Activated T-cell treated with anti-CD3 and anti-CD28 coated beads, Interleukin-2, amount 50 U/mL, for 1 hour (primary cell): ENCODE results near the gene ADCY10.

Source experiments
- DNase-seq: peaks from one replicate; pipeline ENCODE4 v3.0.0-alpha.2; 2020

ADCY10 gene

GRCh38 chr1:167803358-167804207 lies 110.4 kb downstream of the ADCY10 start:
- peak; percentile 84 for DNase-seq

GRCh38 chr1:167802235-167802634 lies 111.7 kb downstream of the ADCY10 start:
- DNase-seq, result no peak

DNA sequence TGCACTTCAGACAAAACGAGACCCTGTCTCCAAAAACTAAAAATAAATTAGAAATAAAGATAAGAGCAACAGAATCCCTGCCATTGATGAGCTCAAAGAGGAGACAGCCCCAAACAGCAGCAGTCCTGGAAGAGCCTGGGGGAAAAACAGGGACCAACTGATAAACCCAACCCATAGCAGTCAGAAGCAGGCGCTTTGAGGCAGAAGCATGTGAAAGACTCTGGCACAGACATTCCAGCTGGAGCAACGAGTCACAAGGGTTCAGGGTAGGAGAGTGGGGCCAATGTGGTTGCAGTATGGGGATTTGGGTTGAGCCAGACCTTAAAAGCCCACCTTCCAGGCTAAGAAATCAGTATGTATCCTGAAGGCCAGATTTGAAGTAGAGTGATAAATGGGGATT lies 113.7 kb downstream of the ADCY10 start:
- DNase-seq, result no peak

DNA sequence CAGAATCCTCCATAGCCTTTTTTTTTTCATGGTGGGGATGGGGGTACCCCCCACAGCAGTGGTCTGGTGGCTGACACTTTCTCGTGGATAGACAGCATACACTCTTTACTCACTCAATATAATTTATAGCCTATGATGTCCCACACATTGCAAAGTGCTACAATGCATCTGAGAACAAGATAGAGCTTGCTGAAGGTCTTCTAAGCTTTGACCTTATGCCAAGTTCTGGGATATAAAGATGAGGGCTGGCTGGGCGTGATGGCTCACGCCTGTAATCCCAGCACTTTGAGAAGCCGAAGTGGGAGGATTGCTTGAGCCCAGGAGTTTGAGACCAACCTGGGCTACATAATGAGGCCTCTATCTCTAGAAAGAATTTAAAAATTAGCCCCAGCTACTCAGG lies 114.2 kb downstream of the ADCY10 start:
- no peak for DNase-seq

- DNase-seq, result no peak
Observed at GRCh38 chr1:167798952-167799351, 115.0 kb downstream of the ADCY10 start.

DNA sequence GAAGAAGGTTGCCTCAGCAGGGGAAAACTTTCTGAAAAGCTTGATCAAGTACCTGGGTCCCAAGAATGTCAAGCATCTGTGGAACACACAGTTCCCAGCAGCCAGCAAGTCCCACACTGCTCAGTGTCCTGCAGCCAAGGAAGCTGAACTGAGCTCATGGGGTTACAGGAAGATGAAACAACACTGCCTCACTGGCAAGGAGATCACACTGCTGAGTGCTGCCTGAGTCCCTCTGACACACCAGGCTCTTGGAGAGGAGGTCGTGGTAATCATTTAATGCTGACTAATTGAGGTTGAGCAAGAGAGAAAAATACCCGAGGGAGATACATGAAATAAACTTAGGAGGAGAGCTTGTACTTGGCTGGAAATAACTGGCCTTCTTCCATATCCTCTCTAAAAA lies 116.9 kb downstream of the ADCY10 start:
- DNase-seq, result no peak

GRCh38 chr1:167795810-167796740 lies 117.9 kb downstream of the ADCY10 start:
- no peak for DNase-seq

DNA sequence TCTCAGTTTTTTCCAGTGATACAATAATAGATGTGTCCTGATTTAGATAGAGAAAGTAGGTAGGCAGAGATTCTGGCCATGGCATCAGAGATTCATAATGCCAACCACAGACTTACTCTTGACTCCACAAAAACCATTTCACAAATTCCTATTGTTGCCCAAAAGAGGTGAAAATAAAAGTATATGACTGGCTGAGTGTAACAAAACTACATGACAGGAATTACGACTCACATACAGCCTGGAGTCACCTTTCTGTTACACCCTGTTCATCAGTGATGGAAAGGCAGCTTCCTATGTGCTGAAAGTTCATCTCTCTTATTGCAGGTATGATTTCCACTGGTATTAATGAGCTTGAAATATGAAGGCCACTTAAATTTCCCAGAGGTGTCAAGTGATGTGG lies 119.9 kb downstream of the ADCY10 start:
- no peak for DNase-seq

DNA sequence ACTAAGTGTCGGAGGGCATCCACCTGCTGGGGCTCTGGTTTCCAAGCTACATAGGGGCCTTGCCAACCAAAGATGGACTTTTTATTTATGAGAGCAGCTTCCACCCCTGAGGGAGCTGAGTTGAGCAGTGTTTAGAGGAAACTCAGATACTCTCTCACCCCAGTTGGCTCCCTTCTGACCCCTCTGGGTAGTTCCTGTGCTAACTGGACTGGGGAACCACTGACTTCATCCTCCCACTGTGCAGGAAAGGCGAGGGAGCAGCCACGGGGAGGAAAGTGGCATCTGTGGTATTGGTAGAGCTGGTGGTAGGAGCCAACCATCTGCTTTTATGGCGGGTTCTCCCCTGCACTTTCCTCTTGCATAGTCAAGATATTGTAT lies 121.8 kb downstream of the ADCY10 start:
- no peak for DNase-seq

DNA sequence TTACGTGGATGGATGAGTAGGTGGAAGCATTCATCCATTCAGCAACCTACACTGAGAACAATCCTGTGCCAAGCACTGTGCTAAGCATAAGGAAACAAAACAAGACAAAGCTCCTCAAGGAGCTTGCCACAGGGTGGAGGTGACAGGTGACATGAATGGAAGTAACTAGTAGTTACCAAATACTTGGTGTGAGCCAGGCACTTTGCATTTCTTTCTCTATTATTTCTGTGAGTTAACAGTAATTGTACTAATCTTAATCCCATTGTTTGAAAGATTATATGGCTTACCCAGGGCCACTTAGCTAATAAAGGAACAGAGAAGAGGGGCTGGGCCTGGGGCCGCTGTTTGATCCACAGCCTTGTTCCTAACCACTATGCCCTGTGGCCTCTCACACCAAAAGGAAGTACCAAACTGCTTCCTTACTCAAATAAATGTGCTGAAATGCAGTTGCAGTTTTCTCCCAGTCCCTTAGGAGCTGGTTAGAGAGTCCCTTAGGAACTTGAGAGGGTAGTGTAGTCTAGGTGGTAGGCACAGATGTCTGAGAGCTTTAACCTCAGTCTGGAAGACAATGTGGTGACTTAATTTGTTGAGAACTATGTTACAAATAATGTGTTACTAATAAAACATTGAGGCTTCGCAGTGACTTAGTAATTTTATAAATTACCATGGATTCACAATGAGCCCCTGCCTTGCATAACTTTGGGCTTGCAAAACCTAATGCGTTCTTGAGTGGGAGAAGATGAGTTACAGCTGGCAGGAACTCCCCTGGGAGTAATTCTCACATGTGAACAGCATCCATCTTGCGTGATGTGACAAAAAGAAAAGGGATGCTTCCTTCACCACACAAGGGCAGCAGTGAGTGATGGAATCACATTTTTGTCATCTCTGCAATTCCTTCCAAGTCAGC lies 122.4 kb downstream of the ADCY10 start:
- DNase-seq, result no peak

DNA sequence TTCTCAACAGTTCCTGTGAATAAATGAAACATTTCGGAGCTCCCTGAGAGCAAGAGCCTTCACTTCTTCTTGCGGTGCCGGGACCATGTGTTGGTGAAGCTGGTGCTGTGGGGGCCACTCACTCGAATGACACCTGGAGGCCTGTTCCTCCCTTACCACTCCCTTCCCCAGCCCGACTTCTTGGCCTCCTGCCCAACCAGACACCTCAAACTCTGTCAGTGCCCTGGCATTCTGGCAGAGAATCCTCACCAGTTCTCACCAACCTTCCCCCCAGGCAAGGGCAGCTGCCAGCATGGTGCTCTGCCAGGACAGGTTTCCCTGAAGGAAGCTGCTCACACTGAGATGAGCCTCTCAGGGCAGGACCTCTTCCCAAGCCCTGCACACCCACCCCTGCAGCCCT lies 123.8 kb downstream of the ADCY10 start:
- no peak for DNase-seq

GRCh38 chr1:167789501-167789900 lies 124.4 kb downstream of the ADCY10 start:
- DNase-seq, result no peak

DNA sequence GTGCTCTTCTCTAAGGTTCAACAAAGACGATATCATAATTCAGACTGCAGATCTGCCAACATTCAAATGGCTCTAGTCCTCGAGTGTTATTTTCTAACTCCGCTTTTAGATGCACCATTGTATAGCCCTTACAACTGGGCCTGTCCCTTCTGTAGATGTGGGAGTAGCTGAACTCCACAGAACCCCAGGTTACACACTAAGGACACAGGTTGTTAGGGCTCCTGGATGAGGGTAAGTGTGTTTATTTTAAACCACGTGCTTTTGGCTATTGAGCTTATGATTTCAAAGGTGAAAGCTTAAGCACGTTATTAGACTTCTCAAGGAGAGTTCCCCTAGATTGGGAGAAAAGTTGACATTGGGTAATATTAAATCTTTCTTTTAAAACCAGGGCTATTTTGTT lies 127.4 kb downstream of the ADCY10 start:
- no peak for DNase-seq

GRCh38 chr1:167784876-167785550 lies 128.9 kb downstream of the ADCY10 start:
- no peak for DNase-seq

- no peak for DNase-seq
Observed at GRCh38 chr1:167782946-167783345, 131.0 kb downstream of the ADCY10 start.

GRCh38 chr1:167781558-167781957 lies 132.4 kb downstream of the ADCY10 start:
- DNase-seq, result no peak

- no peak for DNase-seq
Observed at GRCh38 chr1:167777269-167777650, 136.7 kb downstream of the ADCY10 start.

DNA sequence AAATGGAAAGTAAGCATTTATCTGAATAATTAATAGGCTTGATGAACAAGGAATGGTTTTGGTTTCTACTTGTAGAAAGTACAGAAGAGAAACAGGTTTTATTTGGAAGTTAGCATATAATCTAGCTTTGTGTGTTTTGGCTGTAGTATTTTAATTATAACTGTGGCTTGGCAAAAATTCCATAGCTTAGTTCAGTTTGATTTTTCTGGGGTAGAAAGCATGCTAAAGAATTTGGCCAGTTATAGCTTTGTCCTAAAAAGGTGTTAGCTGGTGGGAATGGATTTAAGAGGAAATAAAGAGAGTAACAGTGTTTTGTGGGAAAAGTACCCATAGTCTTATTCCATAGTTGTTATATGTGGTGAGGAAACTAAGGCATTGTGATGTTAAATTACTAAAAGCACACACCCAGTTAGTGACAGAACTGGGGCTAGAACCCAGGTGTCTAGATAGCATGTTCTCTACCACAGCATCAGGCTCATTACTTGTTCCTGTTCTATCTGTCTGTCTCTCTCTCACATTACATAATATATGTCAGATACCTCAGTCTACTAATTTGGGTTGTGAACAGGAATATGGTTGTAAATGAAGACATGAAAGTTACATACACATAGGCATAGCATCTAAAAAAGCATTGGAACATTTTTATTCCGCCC lies 137.2 kb downstream of the ADCY10 start:
- DNase-seq, result no peak

DNA sequence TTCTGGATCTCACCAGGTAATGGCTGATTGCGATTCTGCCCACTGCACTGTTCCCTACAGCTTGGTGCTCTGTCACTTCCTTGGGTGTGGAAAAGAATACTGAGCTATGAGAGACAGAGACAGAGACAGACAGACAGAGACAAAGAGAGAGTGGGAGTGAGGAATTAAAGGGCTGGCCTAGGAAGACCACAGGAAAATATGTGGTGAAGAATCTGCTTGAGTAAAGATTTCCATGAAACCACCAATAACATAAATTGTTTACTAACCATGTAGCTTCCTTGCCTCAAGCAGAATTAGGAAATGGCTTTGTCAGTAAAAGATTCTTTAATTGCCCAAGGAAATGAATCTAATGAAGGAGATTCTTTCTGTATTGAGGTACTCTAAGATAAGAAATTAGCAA lies 137.8 kb downstream of the ADCY10 start:
- no peak for DNase-seq

GRCh38 chr1:167775178-167775577 lies 138.8 kb downstream of the ADCY10 start:
- DNase-seq, result no peak

GRCh38 chr1:167774710-167775109 lies 139.2 kb downstream of the ADCY10 start:
- no peak for DNase-seq

DNA sequence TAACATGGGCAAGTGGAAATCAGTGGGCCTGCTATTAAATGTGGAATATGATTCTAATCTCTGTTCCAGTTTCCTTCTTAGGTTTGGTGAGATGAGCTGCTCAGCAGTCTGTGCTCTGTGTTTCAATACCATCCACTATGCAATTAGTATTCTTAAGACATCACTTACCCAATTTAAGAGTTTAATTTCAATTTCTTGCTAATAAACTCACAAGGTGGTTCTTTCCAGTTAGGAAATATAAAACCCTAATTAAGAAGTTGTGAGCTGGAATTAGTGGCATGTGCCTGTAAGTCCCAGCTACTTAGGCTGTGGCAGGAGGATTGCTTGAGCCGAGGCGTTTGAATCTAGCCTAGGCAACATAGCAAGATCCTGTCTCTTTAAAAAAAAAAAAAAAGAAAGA lies 140.4 kb downstream of the ADCY10 start:
- DNase-seq, result no peak
